ENCODE measurements around the gene RFX2. TPM values are rescaled to one million over a fixed set of nuclear protein-coding genes. Genes with fewer than 3 reads are reported as not detected.
A peak's percentile ranks its signal among the peaks of the same experiment; 100 is the strongest.

The RFX2 gene
- total RNA-seq, 1 experiment from 2014 or later = 3.7 TPM

DNA sequence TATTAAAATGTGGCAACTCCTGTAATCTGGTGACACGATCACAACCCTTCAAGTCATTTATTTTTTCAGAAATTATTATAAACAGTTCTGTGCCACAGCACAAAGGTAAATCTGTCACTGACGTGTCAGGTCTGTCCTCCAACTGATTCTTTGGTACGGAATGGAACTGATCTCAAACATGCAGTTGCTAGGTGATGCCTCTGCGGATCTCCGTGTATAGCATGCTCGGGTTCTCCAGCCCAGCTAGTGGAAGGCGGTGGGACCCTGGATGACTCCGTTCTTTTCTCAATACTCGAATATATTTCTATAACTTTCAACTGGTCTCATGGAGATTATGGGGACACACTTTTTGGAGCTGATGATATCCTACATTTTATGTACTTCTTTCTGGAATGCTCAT, 143.4 kb downstream of the RFX2 start:
- Histone ChIP-seq H3K9me3 (ENCODE audit: control insufficient read depth, low read depth, low read length) (no peaks in the 10 kb centered on the region), H3K4ac (ENCODE audit: low read depth, low read length) (no peak overlapping the region), H3K14ac (ENCODE audit: insufficient read depth, low read length) (no peak overlapping the region), H2BK5ac (ENCODE audit: insufficient read length, low read length) (no peak overlapping the region), H4K20me1 (ENCODE audit: control insufficient read depth, insufficient read depth, insufficient read length) (peaks cover 5% of the 10 kb centered on the region), H4K8ac (replicated peaks; ENCODE audit: insufficient read length, low read depth, low read length) (no peak overlapping the region), H3K27ac (ENCODE audit: insufficient read length, low read depth, low read length) (no peak overlapping the region), H3K56ac (ENCODE audit: insufficient read length, low read depth, low read length) (no peak overlapping the region), H3K9ac (ENCODE audit: extremely low read depth, insufficient read length, low read length) (no peak overlapping the region), H3K27me3 (ENCODE audit: insufficient read depth, low read length) (no peaks in the 10 kb centered on the region), H4K5ac (ENCODE audit: insufficient read length, low read depth, low read length) (no peak overlapping the region), H3K18ac (ENCODE audit: insufficient read length, low read depth, low read length) (no peak overlapping the region), H3K4me2 (ENCODE audit: insufficient read depth, insufficient read length, low read length) (no peak overlapping the region), H2BK12ac (ENCODE audit: insufficient read length, low read depth, low read length) (no peak overlapping the region), H2AFZ (ENCODE audit: low read length) (no peak overlapping the region), H2BK20ac (ENCODE audit: low read depth, low read length, poor library complexity, severe bottlenecking) (no peak overlapping the region), H2BK120ac (ENCODE audit: low read depth, low read length, poor library complexity, severe bottlenecking) (no peak overlapping the region), H3K23ac (ENCODE audit: insufficient read length, low read depth, low read length) (no peak overlapping the region), H3K79me1 (ENCODE audit: insufficient read depth, low read depth, low read length, poor library complexity, severe bottlenecking) (peaks cover 14% of the 10 kb centered on the region), H3K79me2 (ENCODE audit: insufficient read depth, low read length) (peaks cover 47% of the 10 kb centered on the region; the same call in 1 of the 2 replicates), H3T11ph (ENCODE audit: low read length) (no peak overlapping the region), H3K23me2 (ENCODE audit: insufficient read length, low read depth, low read length, poor library complexity, severe bottlenecking) (no peaks in the 10 kb centered on the region), H2AK5ac (ENCODE audit: insufficient read length, low read length) (no peak overlapping the region), H4K91ac (ENCODE audit: insufficient read length, low read depth, low read length) (no peak overlapping the region), H3K4me1 (ENCODE audit: insufficient read depth, low read length) (peaks cover 4% of the 10 kb centered on the region; the same call in 1 of the 2 replicates), H2BK15ac (ENCODE audit: low read depth, low read length) (no peak overlapping the region)
- DNase-seq = no peak
- Mint-ChIP-seq H3K27me3 (ENCODE audit: low read depth) (no peaks in the 10 kb centered on the region), H3K4me3 (no peak overlapping the region), H3K36me3 (ENCODE audit: insufficient read depth in 1 of 3, low read depth in 3 of 3) (peaks cover 0 to 7% (median 0%) of the 10 kb centered on the region in 3 experiments; a peak in 2 of 7 replicates), H3K4me1 (peaks cover 37 to 45% of the 10 kb centered on the region in 2 experiments), H3K9me3 (no peaks in the 10 kb centered on the region), H3K27ac (0 out of 7 replicates have a peak overlapping the region, but pooled peaks of 1 of the 3 experiments have one; percentile 77)
- no CpG with 5 or more reads among the region's 9 CpGs for WGBS (ENCODE audit: extremely low coverage, insufficient read length, low lambda C conversion rate)
- TF ChIP-seq, protein P1, sequence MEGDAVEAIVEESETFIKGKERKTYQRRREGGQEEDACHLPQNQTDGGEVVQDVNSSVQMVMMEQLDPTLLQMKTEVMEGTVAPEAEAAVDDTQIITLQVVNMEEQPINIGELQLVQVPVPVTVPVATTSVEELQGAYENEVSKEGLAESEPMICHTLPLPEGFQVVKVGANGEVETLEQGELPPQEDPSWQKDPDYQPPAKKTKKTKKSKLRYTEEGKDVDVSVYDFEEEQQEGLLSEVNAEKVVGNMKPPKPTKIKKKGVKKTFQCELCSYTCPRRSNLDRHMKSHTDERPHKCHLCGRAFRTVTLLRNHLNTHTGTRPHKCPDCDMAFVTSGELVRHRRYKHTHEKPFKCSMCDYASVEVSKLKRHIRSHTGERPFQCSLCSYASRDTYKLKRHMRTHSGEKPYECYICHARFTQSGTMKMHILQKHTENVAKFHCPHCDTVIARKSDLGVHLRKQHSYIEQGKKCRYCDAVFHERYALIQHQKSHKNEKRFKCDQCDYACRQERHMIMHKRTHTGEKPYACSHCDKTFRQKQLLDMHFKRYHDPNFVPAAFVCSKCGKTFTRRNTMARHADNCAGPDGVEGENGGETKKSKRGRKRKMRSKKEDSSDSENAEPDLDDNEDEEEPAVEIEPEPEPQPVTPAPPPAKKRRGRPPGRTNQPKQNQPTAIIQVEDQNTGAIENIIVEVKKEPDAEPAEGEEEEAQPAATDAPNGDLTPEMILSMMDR (conservative IDR thresholded peaks at IDR 0.05) = no peak
